ENCODE data around the gene ATF6B.
"Not testable (repeated sequence)": the region's sequence is repeated elsewhere in the genome, so short reads cannot be mapped to it uniquely, and the experiment has no call there.

ATF6B gene

DNA sequence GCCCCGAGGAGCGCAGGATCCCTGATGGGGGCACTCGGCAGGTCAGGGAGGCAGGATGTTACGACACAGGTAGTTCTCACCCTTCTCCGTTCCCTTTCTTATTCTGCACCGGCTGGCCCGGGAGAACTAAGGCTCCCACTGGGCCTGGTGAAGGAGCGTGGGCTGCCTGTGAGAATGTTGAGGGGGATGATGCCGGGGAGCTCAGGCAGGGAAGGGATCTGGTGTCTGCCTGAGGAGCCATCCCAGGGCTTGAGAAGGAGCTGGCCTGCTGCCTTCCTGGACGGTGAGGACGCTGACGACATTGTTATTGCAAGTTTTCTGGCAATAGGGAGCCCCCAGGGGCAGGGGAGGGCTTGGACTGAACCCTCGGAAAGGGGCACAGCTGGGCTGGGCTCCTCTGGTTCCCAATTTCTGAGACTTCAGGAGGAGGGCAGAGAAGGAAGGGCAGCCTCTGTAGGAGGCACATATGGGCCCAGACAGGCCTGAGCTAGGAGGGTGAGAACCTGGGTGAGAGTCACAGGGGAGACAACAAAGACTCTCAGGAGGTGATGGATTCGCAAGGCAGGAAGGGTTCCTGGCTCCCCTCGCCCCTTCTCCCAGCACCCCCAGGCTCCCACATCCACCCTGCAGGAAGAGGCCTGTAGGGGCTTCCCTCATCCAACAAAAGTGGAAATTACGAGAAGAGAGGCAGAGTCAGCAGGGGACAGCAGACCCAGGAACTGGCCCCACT, 57.1 kb downstream of the ATF6B start:
- Mint-ChIP-seq H3K27ac (no peak overlapping the region), H3K27me3 (peaks cover 5% of the 10 kb centered on the region)
- ATAC-seq = no peak

DNA sequence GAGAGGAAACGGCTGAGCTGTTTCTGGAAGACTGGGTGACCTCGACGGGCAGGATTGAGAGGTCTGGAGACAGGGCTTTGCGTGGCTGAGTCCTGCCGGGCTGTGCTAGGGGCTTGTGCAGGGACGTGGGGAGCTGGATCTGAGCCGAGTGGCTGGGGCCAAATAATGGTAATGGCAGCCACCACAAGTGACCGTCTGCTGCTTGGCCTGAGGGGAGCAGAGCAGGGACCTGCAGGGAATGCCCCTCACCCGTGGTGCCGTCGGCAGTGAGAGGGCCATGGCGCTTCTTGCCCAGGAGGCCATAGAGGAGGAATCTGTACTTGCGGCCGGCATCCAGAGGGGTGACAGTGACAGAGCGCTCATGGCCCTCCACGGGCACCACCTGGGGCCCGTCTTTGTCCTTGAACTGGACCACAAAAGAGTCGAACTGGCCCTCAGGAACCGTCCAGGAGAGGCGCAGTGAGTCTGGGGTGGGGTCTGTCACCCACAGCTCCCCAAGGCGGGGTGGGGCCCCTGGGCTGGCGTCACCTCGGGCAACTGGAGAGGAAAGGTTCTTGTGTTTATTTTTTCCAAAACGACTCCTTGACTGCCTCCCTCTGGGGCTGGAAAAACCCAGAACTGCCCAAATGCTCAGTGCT, 58.0 kb downstream of the ATF6B start:
- Mint-ChIP-seq H3K27me3 (no peaks in the 10 kb centered on the region), H3K4me3 (no peak overlapping the region), H3K4me1 (no peaks in the 10 kb centered on the region), H3K27ac (no peak overlapping the region), H3K9me3 (no peaks in the 10 kb centered on the region)
- no peak for ATAC-seq
- DNase-seq = no peak

More for the DNA sequence above, 57.1 kb downstream of the ATF6B start:
- DNase-seq = no peak
- H3K4me3 Mint-ChIP-seq = no peak overlapping the region
- H3K4me1 Mint-ChIP-seq = no peaks in the 10 kb centered on the region
- H3K9me3 Mint-ChIP-seq = no peaks in the 10 kb centered on the region

DNA sequence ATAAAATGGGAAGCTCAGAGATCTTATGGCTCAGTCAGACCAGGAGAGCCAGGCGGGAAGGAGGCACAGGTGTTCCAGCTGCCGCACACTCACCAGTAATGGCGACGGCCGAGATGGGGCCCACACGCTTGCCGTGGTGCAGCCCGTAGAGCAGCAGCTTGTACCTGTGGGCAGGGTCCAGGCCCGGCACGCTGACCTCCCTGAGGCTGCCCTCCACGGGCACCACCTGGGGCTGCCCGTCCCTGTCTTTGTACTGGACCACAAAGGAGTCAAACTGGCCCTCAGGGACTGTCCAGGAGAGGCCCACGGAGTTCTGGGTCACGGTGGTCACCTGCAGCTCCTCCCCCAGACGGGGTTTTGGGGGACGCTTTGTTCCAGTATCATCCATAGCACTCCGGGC, 58.6 kb downstream of the ATF6B start:
- Mint-ChIP-seq H3K27ac (no peak overlapping the region), H3K9me3 (no peaks in the 10 kb centered on the region), H3K27me3 (no peaks in the 10 kb centered on the region), H3K4me1 (no peaks in the 10 kb centered on the region), H3K4me3 (no peak overlapping the region)
- DNase-seq (no peak), ATAC-seq (no peak)

DNA sequence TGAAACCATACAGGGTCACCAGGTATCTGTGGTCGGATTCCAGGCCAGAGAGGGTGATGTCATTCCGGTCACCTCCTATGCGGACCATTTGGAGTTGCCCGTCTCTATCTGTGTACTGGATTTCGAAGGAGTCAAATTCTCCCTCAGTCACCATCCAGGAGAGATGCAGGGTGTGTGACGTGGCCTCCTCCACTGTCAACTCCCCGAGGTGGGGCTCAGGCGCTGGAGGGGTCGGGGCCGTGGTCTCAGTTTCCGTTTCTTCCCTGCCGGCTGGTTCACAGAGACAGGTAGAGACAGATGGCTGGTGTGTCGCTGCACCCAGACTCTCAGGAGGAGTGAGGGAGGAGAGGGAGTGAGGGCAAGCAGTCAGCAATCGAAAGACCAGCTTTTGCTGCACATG, 59.2 kb downstream of the ATF6B start:
- Mint-ChIP-seq H3K4me3 (no peak overlapping the region), H3K27ac (no peak overlapping the region), H3K9me3 (no peaks in the 10 kb centered on the region), H3K27me3 (no peaks in the 10 kb centered on the region), H3K4me1 (no peaks in the 10 kb centered on the region)
- ATAC-seq = no peak
- DNase-seq = no peak

DNA sequence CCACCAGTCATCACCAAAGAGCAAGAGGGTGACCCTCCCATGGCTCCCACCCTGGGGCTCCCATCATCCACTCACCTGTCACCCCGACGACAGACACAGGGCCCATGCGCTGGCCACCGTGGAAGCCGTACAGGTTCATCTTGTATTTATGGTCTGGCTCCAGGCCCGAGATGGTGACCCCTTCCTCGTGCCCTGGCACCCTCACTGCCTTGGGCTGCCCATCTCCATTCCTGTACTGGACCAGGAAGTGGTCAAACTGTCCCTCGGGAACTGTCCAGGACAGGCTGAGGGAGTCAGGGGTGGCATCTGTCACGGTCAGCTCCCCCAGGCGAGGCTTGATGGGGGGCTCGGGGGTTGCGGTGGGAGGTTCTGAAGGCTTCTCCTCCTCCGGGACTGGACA, 59.7 kb downstream of the ATF6B start:
- not testable (repeated sequence) for H3K4me1 Mint-ChIP-seq, ATAC-seq, H3K4me3 Mint-ChIP-seq, DNase-seq, H3K27me3 Mint-ChIP-seq, H3K27ac Mint-ChIP-seq, H3K9me3 Mint-ChIP-seq

DNA sequence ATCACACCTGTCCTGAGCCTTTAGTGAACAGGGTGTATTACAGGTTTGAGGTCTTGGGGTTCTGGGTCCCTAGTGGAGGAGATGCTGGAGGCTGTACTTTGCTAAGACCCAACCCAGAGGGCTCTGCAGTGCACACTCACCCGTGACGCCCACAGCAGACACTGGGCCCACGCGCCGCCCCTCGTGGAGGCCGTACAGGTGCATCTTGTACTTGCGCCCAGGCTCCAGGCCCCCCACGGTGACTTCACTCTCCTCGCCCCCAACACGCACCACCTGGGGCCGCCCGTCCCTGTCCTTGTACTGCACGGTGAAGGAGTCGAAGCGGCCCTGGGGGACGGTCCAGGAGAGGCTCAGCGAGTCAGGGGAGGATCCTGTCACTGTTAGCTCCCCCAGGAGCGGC, 60.5 kb downstream of the ATF6B start:
- not testable (repeated sequence) for H3K27me3 Mint-ChIP-seq

More for the DNA sequence above, 60.5 kb downstream of the ATF6B start:
- not testable (repeated sequence) for H3K9me3 Mint-ChIP-seq, H3K27ac Mint-ChIP-seq, ATAC-seq, DNase-seq, H3K4me1 Mint-ChIP-seq, H3K4me3 Mint-ChIP-seq
